Keratinocyte (primary cell): Measurements from ENCODE around the gene BAG3. TPM values are rescaled to one million over a fixed set of nuclear protein-coding genes. Genes with fewer than 3 reads are reported as not detected.

Experiments used
- DNase-seq: peaks from one replicate; pipeline ENCODE4 v3.0.0-alpha.2; 2011; ENCODE audit warnings: low read depth, missing footprints, low spot score
- FAIRE-seq: peaks from 2 replicates; lab custom pipeline; 2011; peaks lifted over from hg19 to GRCh38; lab: Jason Lieb, UNC
- H2AFZ ChIP-seq: 2 replicates; pipeline ENCODE4 v1.6.0; 2012; ENCODE audit warnings: low read length, control low read depth, inconsistent platforms; ENCODE audit not compliant: control insufficient read depth
- H3K27ac ChIP-seq: 2 replicates; pipeline ENCODE4 v1.5.1; 2011; ENCODE audit warnings: low read length; ENCODE audit not compliant: control insufficient read depth, insufficient read depth
- H3K27me3 ChIP-seq: 3 replicates; pipeline ENCODE4 v1.6.0; 2011; ENCODE audit warnings: low read length; ENCODE audit not compliant: control insufficient read depth, insufficient read depth; ENCODE audit errors: extremely low read depth
- H3K36me3 ChIP-seq, 2 experiments: 2 replicates in 1 of 2; 3 replicates in 1 of 2; pipeline ENCODE4 v1.5.1; 2011; ENCODE audit warnings: low read length in 2 of 2, mild to moderate bottlenecking in 1 of 2; ENCODE audit not compliant: control insufficient read depth in 2 of 2, insufficient read depth in 2 of 2; ENCODE audit errors: extremely low read depth in 1 of 2
- H3K4me1 ChIP-seq: 3 replicates; pipeline ENCODE4 v1.5.1; 2011; ENCODE audit warnings: low read length; ENCODE audit not compliant: control insufficient read depth, insufficient read depth; ENCODE audit errors: extremely low read depth
- H3K4me2 ChIP-seq: 3 replicates; pipeline ENCODE4 v1.6.0; 2011; ENCODE audit warnings: low read depth, low read length; ENCODE audit not compliant: control insufficient read depth, insufficient read depth; ENCODE audit errors: extremely low read depth
- H3K4me3 ChIP-seq, 3 experiments: fragments of 200-600 bp in 1 of 3; sonication (generic) in 1 of 3; 2 replicates in 2 of 3; 3 replicates in 1 of 3; pipeline ENCODE4 v1.5.1; 2011 to 2016; ENCODE audit warnings: low read length in 3 of 3, mild to moderate bottlenecking in 3 of 3, control low read depth in 2 of 3, inconsistent platforms in 1 of 3, low read depth in 1 of 3, mixed read lengths in 1 of 3, mixed run types in 1 of 3, moderate library complexity in 1 of 3; ENCODE audit not compliant: control insufficient read depth in 2 of 3, insufficient read depth in 2 of 3; ENCODE audit errors: extremely low read depth in 1 of 3
- H3K79me2 ChIP-seq: 2 replicates; pipeline ENCODE4 v1.6.0; 2012; ENCODE audit warnings: low read length; ENCODE audit not compliant: control insufficient read depth, insufficient read depth
- H3K9ac ChIP-seq: 3 replicates; pipeline ENCODE4 v1.6.0; 2011; ENCODE audit warnings: low read length; ENCODE audit not compliant: control insufficient read depth, insufficient read depth; ENCODE audit errors: extremely low read depth
- H3K9me1 ChIP-seq: 3 replicates; pipeline ENCODE4 v1.6.0; 2011; ENCODE audit warnings: low read length; ENCODE audit not compliant: control insufficient read depth, insufficient read depth; ENCODE audit errors: extremely low read depth
- H3K9me3 ChIP-seq: 2 replicates; pipeline ENCODE4 v1.5.1; 2012; ENCODE audit warnings: low read depth, low read length; ENCODE audit not compliant: control insufficient read depth
- H4K20me1 ChIP-seq: 3 replicates; pipeline ENCODE4 v1.6.0; 2011; ENCODE audit warnings: low read length; ENCODE audit not compliant: control insufficient read depth, insufficient read depth; ENCODE audit errors: extremely low read depth
- EZH2 ChIP-seq: IDR thresholded peaks from one replicate; pipeline ENCODE4 v1.6.1; 2012; ENCODE audit warnings: inconsistent platforms, mild to moderate bottlenecking, low read length, moderate library complexity
- dilution Hi-C: fragments of 300-500 bp; cut with MboI; formaldehyde crosslinking; loops from one replicate; pipeline ENCODE4 v1.7.0; 2020; ENCODE audit warnings: low sequenced_read_pairs; ENCODE audit not compliant: extremely low pct_ligation_motif_present
- polyA plus RNA-seq, 5 experiments: library from polyadenylated mRNA; depleted of rRNA in 3 of 5; stranded (reverse) in 3 of 5; stranded (forward) in 1 of 5; unstranded in 1 of 5; fragments of >200 nt; gene quantifications; 1 replicate in 1 of 5; 2 replicates in 3 of 5; 3 replicates in 1 of 5; pipeline versions ENCODE4 v1.2.1 to v1.2.3, GENCODE V29; 2011 to 2012; ENCODE audit warnings: missing spikeins in 2 of 5, low read depth in 1 of 5, low replicate concordance in 1 of 5
- TF ChIP-seq, protein P1 (sequence below), 3 experiments: IDR thresholded peaks in 1 of 3; conservative IDR thresholded peaks in 1 of 3; optimal IDR thresholded peaks in 1 of 3; 2 replicates in 2 of 3; 3 replicates in 1 of 3; pipeline versions ENCODE3 to v1.5.1; 2011; ENCODE audit warnings: low read length in 3 of 3, mild to moderate bottlenecking in 3 of 3, moderate library complexity in 2 of 3, control low read depth in 1 of 3, inconsistent platforms in 1 of 3; ENCODE audit not compliant: insufficient read depth in 2 of 3; ENCODE audit errors: extremely low read depth in 1 of 3

Gene BAG3
- polyA plus RNA-seq, 1 donor (not counting 4 experiments of a cell fraction or from before 2014, with no cell fraction given) = 26.2 TPM

DNA sequence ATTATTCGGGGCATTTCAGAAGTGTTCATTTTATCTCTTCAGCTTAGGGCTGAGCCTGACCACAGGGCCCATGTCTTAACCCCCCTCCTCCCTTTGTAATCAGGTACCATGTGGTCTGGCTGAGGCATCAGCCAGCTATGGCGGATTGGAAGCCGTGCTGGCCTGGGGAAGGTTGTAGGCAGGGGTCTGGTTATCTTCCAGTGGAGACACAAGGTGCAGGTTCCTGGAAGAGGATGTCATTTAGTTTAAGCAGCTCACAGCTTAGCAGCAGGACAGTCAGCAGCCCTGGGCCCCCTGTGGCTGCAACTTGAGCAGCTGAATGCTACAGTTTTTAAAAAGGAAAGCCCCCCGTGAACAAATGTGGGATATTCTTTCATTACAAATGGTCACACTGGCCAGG is 22.1 kb downstream of the BAG3 start:
- Histone ChIP-seq H3K4me2 (no peak overlapping the region), H3K4me1 (peaks cover 69% of the 10 kb centered on the region), H3K36me3 (peaks cover 38 to 67% of the 10 kb centered on the region in 2 experiments), H3K27me3 (no peaks in the 10 kb centered on the region), H4K20me1 (peaks cover 5% of the 10 kb centered on the region), H3K27ac (no peak overlapping the region), H3K9me1 (peaks cover 9% of the 10 kb centered on the region), H2AFZ (no peak overlapping the region), H3K9me3 (no peaks in the 10 kb centered on the region), H3K9ac (no peak overlapping the region), H3K4me3 (no peak overlapping the region), H3K79me2 (peaks cover 60% of the 10 kb centered on the region)
- DNase-seq (no peak), FAIRE-seq (no peak)
- TF ChIP-seq, protein P1, sequence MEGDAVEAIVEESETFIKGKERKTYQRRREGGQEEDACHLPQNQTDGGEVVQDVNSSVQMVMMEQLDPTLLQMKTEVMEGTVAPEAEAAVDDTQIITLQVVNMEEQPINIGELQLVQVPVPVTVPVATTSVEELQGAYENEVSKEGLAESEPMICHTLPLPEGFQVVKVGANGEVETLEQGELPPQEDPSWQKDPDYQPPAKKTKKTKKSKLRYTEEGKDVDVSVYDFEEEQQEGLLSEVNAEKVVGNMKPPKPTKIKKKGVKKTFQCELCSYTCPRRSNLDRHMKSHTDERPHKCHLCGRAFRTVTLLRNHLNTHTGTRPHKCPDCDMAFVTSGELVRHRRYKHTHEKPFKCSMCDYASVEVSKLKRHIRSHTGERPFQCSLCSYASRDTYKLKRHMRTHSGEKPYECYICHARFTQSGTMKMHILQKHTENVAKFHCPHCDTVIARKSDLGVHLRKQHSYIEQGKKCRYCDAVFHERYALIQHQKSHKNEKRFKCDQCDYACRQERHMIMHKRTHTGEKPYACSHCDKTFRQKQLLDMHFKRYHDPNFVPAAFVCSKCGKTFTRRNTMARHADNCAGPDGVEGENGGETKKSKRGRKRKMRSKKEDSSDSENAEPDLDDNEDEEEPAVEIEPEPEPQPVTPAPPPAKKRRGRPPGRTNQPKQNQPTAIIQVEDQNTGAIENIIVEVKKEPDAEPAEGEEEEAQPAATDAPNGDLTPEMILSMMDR (optimal IDR thresholded peaks at IDR 0.05 in 1 of 3, IDR thresholded peaks at IDR 0.05 in 1 of 3, conservative IDR thresholded peaks at IDR 0.05 in 1 of 3; ENCODE audit: extremely low read depth in 1 of 3, insufficient read depth in 2 of 3, low read length in 3 of 3) = no peak
- no peak for TF ChIP-seq EZH2
- dilution Hi-C loops = no loop called here

DNA sequence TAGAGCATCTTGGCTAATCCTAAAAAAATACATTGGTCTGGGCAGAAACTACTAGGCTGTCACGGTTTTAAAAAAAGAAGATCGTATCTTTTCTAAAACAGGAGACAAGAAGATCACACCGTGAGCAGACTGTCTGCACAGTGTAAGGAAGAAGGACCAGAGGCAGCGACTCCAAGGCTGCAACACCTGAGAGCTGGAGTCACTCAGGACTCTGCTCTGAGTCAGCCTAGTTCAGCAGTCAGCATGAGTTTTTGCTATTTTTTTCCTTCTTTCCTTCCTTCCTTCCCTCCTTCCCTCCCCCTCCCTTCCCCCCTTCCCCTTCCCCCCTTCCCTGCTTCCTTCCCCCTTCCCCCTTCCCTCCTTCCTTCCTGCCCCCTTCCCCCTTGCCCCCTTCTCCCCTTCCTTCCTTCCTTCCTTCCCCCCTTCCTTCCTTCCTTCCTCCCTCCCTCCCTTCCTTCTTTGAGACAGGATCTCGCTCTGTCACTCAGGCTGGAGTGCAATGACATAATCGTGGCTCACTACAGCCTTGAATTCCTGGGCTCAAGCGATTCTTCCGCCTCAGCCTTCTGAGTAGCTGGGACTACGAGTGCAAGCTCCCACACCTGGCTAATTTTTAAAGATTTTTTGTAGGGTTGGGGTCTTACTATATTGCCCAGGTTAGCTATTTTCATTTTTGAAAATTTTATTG is 24.4 kb downstream of the BAG3 start:
- Histone ChIP-seq H3K9me1 (peaks cover 6% of the 10 kb centered on the region), H3K4me3 (no peak overlapping the region), H3K27ac (peak overlapping the region; percentile 59), H4K20me1 (peaks cover 2% of the 10 kb centered on the region), H3K4me1 (peaks cover 67% of the 10 kb centered on the region), H3K36me3 (peaks cover 30 to 54% of the 10 kb centered on the region in 2 experiments), H2AFZ (no peak overlapping the region), H3K27me3 (no peaks in the 10 kb centered on the region), H3K79me2 (peaks cover 41% of the 10 kb centered on the region), H3K9ac (peak overlapping the region; percentile 31), H3K9me3 (no peaks in the 10 kb centered on the region), H3K4me2 (peak overlapping the region; percentile 63)
- dilution Hi-C loops = no loop called here
- TF ChIP-seq EZH2 = no peak
- TF ChIP-seq, protein P1 (optimal IDR thresholded peaks at IDR 0.05 in 1 of 3, IDR thresholded peaks at IDR 0.05 in 1 of 3, conservative IDR thresholded peaks at IDR 0.05 in 1 of 3; ENCODE audit: extremely low read depth in 1 of 3, insufficient read depth in 2 of 3, low read length in 3 of 3) = no peak
- FAIRE-seq (peak; percentile 95), DNase-seq (no peak)
